ENCODE results near the gene ABCA2. TPM values are rescaled to one million over a fixed set of nuclear protein-coding genes. Genes with fewer than 3 reads are reported as not detected.

ABCA2 gene
- 10 to 100 TPM in 1 of 3 donors, 1 to 10 TPM in 2; 2.2 to 34.5 (median 6.3) TPM for polyA plus RNA-seq

- H3K36me3 Mint-ChIP-seq: no peaks in the 10 kb centered on the region
- H3K4me1 Mint-ChIP-seq: peaks cover 43 to 49% of the 10 kb centered on the region in 2 donors
- H3K9me3 Mint-ChIP-seq: no peaks in the 10 kb centered on the region
- H3K27ac Mint-ChIP-seq: peak within 1 kb of the TSS; percentile 89 to 96 (median 94)
- peaks cover 8 to 19% (median 16%) of the 10 kb centered on the region in 3 donors for H3K27me3 Mint-ChIP-seq (ENCODE audit: low read depth in 3 of 3)
- no peak for DNase-seq
- peak within 1 kb of the TSS; percentile 88 to 92 (median 90) for H3K4me3 Mint-ChIP-seq
Measured at GRCh38 chr9:137027369-137028262, at the start of gene ABCA2. ABCA2 (minus strand) TSS chr9:137028237; CDS start chr9:137028140, 97 bp downstream.

- Mint-ChIP-seq H3K4me1 (peaks cover 0 to 4% of the 10 kb centered on the region in 2 donors), H3K9me3 (no peaks in the 10 kb centered on the region), H3K36me3 (no peaks in the 10 kb centered on the region), H3K27me3 (ENCODE audit: low read depth in 3 of 3) (peaks cover 0 to 2% (median 0%) of the 10 kb centered on the region in 3 donors), H3K4me3 (peak within 1 kb of the TSS; percentile 69 to 78 (median 75)), H3K27ac (peak within 1 kb of the TSS in 3 of 6 donors; percentile 36 to 71 (median 67))
- peak; percentile 61 to 67 (median 66) for DNase-seq
Measured at GRCh38 chr9:137077010-137077747, 49.1 kb upstream of the ABCA2 start, which contains the start of gene UAP1L1. UAP1L1 (plus strand) TSS chr9:137077517; CDS start chr9:137077533, 16 bp downstream.

- no peak for DNase-seq
- H3K4me1 Mint-ChIP-seq: peaks cover 0 to 4% of the 10 kb centered on the region in 2 donors
- H3K4me3 Mint-ChIP-seq: peak overlapping the region; percentile 55 to 75 (median 66)
- no peaks in the 10 kb centered on the region for H3K9me3 Mint-ChIP-seq
- H3K27me3 Mint-ChIP-seq (ENCODE audit: low read depth in 3 of 3): peaks cover 0 to 2% (median 0%) of the 10 kb centered on the region in 3 donors
- peak overlapping the region in 2 of 6 donors; percentile 67 to 71 for H3K27ac Mint-ChIP-seq
- no peaks in the 10 kb centered on the region for H3K36me3 Mint-ChIP-seq
Measured at GRCh38 chr9:137076636-137077009, 48.6 kb upstream of the ABCA2 start.

- Mint-ChIP-seq H3K27ac (peak overlapping the region in 1 of 6 donors; percentile 57), H3K27me3 (ENCODE audit: low read depth in 3 of 3) (peaks cover 5 to 9% (median 5%) of the 10 kb centered on the region in 3 donors), H3K36me3 (no peaks in the 10 kb centered on the region), H3K9me3 (no peaks in the 10 kb centered on the region), H3K4me3 (peak overlapping the region in 2 of 5 donors; percentile 10 to 40), H3K4me1 (peaks cover 11% of the 10 kb centered on the region in 2 donors)
- DNase-seq: no peak
Measured at GRCh38 chr9:137075275-137075775, 47.3 kb upstream of the ABCA2 start.

GRCh38 chr9:137074657-137075274 lies 46.7 kb upstream of the ABCA2 start:
- Mint-ChIP-seq H3K9me3 (no peaks in the 10 kb centered on the region), H3K36me3 (no peaks in the 10 kb centered on the region), H3K27me3 (ENCODE audit: low read depth in 3 of 3) (peaks cover 5 to 10% (median 5%) of the 10 kb centered on the region in 3 donors), H3K4me3 (peak overlapping the region in 1 of 5 donors; percentile 46), H3K4me1 (peaks cover 9 to 11% of the 10 kb centered on the region in 2 donors), H3K27ac (peak overlapping the region in 3 of 6 donors; percentile 57 to 69 (median 58))
- no peak for DNase-seq

GRCh38 chr9:137073992-137074399 lies 46.0 kb upstream of the ABCA2 start:
- H3K4me1 Mint-ChIP-seq: peaks cover 8 to 11% of the 10 kb centered on the region in 2 donors
- no peak overlapping the region for H3K4me3 Mint-ChIP-seq
- H3K36me3 Mint-ChIP-seq: no peaks in the 10 kb centered on the region
- H3K27ac Mint-ChIP-seq: peak overlapping the region in 1 of 6 donors; percentile 56
- DNase-seq: no peak
- H3K9me3 Mint-ChIP-seq: no peaks in the 10 kb centered on the region
- peaks cover 5 to 10% (median 5%) of the 10 kb centered on the region in 3 donors for H3K27me3 Mint-ChIP-seq (ENCODE audit: low read depth in 3 of 3)

GRCh38 chr9:137071282-137071681 lies 43.2 kb upstream of the ABCA2 start:
- H3K27ac Mint-ChIP-seq: peak overlapping the region in 5 of 6 donors; percentile 53 to 65 (median 53)
- DNase-seq: no peak
- no peaks in the 10 kb centered on the region for H3K36me3 Mint-ChIP-seq
- H3K4me1 Mint-ChIP-seq: peaks cover 12 to 15% of the 10 kb centered on the region in 2 donors
- H3K9me3 Mint-ChIP-seq: no peaks in the 10 kb centered on the region
- H3K27me3 Mint-ChIP-seq (ENCODE audit: low read depth in 3 of 3): peaks cover 5 to 12% (median 5%) of the 10 kb centered on the region in 3 donors
- peak overlapping the region; percentile 73 to 81 (median 76) for H3K4me3 Mint-ChIP-seq

- no peak for DNase-seq
- Mint-ChIP-seq H3K36me3 (no peaks in the 10 kb centered on the region), H3K4me3 (peak overlapping the region; percentile 73 to 81 (median 76)), H3K4me1 (peaks cover 12 to 15% of the 10 kb centered on the region in 2 donors), H3K27ac (peak overlapping the region in 5 of 6 donors; percentile 53 to 71 (median 55)), H3K27me3 (ENCODE audit: low read depth in 3 of 3) (peaks cover 5 to 12% (median 5%) of the 10 kb centered on the region in 3 donors), H3K9me3 (no peaks in the 10 kb centered on the region)
Measured at GRCh38 chr9:137070906-137071275, 42.9 kb upstream of the ABCA2 start.

- Mint-ChIP-seq H3K27ac (peak within 1 kb of the TSS in 5 of 6 donors; percentile 53 to 71 (median 55)), H3K4me1 (peaks cover 12 to 15% of the 10 kb centered on the region in 2 donors), H3K4me3 (peak within 1 kb of the TSS; percentile 73 to 81 (median 76)), H3K27me3 (ENCODE audit: low read depth in 3 of 3) (peaks cover 5 to 12% (median 5%) of the 10 kb centered on the region in 3 donors), H3K36me3 (no peaks in the 10 kb centered on the region), H3K9me3 (no peaks in the 10 kb centered on the region)
- peak; percentile 87 to 90 (median 87) for DNase-seq
Measured at GRCh38 chr9:137070201-137070905, 42.3 kb upstream of the ABCA2 start, which contains the start of gene SAPCD2. SAPCD2 (minus strand) TSS chr9:137070557; CDS start chr9:137070460, 97 bp downstream.

GRCh38 chr9:137069508-137070091 lies 41.6 kb upstream of the ABCA2 start:
- Mint-ChIP-seq H3K27me3 (ENCODE audit: low read depth in 3 of 3) (peaks cover 5 to 12% (median 5%) of the 10 kb centered on the region in 3 donors), H3K36me3 (no peaks in the 10 kb centered on the region), H3K4me1 (peaks cover 12 to 15% of the 10 kb centered on the region in 2 donors), H3K4me3 (peak overlapping the region in 3 of 5 donors; percentile 10 to 50 (median 12)), H3K27ac (no peak overlapping the region), H3K9me3 (no peaks in the 10 kb centered on the region)
- DNase-seq: no peak

- Mint-ChIP-seq H3K9me3 (no peaks in the 10 kb centered on the region), H3K4me3 (peak overlapping the region in 3 of 5 donors; percentile 12 to 50 (median 18)), H3K36me3 (no peaks in the 10 kb centered on the region), H3K27me3 (ENCODE audit: low read depth in 3 of 3) (peaks cover 5 to 12% (median 8%) of the 10 kb centered on the region in 3 donors), H3K27ac (no peak overlapping the region), H3K4me1 (peaks cover 12 to 15% of the 10 kb centered on the region in 2 donors)
- no peak for DNase-seq
Measured at GRCh38 chr9:137068539-137069507, 40.8 kb upstream of the ABCA2 start.
